Measurements from ENCODE around the gene FREM3.

FREM3 gene

DNA sequence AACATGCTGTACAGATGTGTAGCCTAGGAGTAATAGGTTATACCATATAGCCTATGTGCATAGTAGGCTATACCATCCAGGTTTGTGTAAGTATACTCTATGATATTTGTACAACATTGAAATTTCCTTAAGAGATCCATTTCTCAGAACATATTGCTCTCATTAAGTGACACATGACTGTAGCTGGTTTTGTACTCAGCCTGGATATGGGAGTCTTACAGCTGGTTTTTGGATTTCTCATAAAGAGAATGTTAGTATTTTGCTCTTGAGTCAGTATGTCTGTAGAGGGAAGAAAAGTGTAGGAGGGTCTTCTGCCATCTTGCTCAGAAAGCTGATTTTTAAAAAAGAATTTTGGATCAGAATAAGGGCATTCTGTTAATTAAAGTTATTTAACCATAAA, 101.7 kb downstream of the FREM3 start:
- H3K27me3 Mint-ChIP-seq (ENCODE audit: low read depth): peaks cover 3% of the 10 kb centered on the region
- no peak overlapping the region for H3K4me3 Mint-ChIP-seq
- peaks cover 4% of the 10 kb centered on the region for H3K9me3 Mint-ChIP-seq
- peaks cover 3% of the 10 kb centered on the region for H3K36me3 Mint-ChIP-seq (ENCODE audit: low read depth)
- TF ChIP-seq, protein P1, sequence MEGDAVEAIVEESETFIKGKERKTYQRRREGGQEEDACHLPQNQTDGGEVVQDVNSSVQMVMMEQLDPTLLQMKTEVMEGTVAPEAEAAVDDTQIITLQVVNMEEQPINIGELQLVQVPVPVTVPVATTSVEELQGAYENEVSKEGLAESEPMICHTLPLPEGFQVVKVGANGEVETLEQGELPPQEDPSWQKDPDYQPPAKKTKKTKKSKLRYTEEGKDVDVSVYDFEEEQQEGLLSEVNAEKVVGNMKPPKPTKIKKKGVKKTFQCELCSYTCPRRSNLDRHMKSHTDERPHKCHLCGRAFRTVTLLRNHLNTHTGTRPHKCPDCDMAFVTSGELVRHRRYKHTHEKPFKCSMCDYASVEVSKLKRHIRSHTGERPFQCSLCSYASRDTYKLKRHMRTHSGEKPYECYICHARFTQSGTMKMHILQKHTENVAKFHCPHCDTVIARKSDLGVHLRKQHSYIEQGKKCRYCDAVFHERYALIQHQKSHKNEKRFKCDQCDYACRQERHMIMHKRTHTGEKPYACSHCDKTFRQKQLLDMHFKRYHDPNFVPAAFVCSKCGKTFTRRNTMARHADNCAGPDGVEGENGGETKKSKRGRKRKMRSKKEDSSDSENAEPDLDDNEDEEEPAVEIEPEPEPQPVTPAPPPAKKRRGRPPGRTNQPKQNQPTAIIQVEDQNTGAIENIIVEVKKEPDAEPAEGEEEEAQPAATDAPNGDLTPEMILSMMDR (IDR thresholded peaks at IDR 0.05; ENCODE audit: unreplicated experiment in 3 of 3): no peak
- no peak overlapping the region for H3K27ac Mint-ChIP-seq
- H3K4me1 Mint-ChIP-seq: no peaks in the 10 kb centered on the region

DNA sequence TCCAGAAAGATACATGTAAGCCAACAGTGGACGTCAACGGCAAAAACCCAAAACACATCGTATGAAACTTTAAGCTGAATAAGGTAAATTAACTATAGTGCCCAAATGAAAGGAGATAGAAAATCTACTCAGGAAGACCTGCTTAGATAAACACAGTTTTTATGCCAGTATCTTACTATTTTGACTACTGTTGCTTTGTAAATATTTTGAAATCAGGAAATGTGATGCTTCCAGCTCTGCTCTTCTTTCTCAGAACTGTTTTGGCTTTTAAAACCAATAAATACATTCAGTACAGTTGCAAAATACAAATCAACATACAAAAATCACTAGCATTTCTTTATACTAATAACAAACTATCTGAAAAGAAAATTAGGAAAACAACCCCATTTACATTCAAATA, 103.2 kb downstream of the FREM3 start:
- no peak overlapping the region for H3K4me3 Mint-ChIP-seq
- TF ChIP-seq, protein P1 (IDR thresholded peaks at IDR 0.05; ENCODE audit: unreplicated experiment in 3 of 3): no peak
- H3K4me1 Mint-ChIP-seq: no peaks in the 10 kb centered on the region
- H3K9me3 Mint-ChIP-seq: peaks cover 11% of the 10 kb centered on the region
- H3K27ac Mint-ChIP-seq: no peak overlapping the region
- H3K36me3 Mint-ChIP-seq (ENCODE audit: low read depth): peaks cover 3% of the 10 kb centered on the region
- peaks cover 7% of the 10 kb centered on the region for H3K27me3 Mint-ChIP-seq (ENCODE audit: low read depth)

DNA sequence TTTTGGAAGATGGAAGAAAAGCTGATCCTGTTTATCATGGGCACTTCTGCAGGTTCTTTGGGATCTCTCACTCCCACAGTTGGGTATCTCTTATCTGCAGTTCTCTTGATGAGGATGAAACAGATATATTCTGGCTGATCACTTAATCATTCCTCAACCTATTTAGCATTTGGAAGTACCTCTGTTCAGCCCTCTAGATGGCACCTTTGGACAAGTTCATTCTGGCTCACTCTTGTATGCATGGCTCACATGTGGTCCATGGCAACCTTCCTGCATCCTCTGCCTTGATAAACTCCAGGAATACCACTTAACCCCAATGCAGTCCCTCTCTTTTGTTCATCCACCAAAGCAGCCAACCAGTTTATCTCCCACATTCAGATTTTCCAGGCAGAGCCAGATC, 112.8 kb downstream of the FREM3 start:
- H3K36me3 Mint-ChIP-seq (ENCODE audit: low read depth): peaks cover 10% of the 10 kb centered on the region
- no peak overlapping the region for H3K27ac Mint-ChIP-seq
- H3K9me3 Mint-ChIP-seq: peaks cover 31% of the 10 kb centered on the region
- no peaks in the 10 kb centered on the region for H3K4me1 Mint-ChIP-seq
- TF ChIP-seq, protein P1 (IDR thresholded peaks at IDR 0.05; ENCODE audit: unreplicated experiment in 3 of 3): no peak
- peaks cover under 1% of the 10 kb centered on the region for H3K27me3 Mint-ChIP-seq (ENCODE audit: low read depth)
- no peak overlapping the region for H3K4me3 Mint-ChIP-seq

- Mint-ChIP-seq H3K4me1 (no peaks in the 10 kb centered on the region), H3K27ac (no peak overlapping the region), H3K9me3 (peaks cover 27% of the 10 kb centered on the region), H3K4me3 (no peak overlapping the region), H3K36me3 (ENCODE audit: low read depth) (peaks cover 10% of the 10 kb centered on the region), H3K27me3 (ENCODE audit: low read depth) (no peaks in the 10 kb centered on the region)
- TF ChIP-seq, protein P1 (IDR thresholded peaks at IDR 0.05; ENCODE audit: unreplicated experiment in 3 of 3): no peak
These were observed 114.4 kb downstream of the FREM3 start for GRCh38 chr4:143586080-143586479.

GRCh38 chr4:143585548-143585947, 114.9 kb downstream of the FREM3 start:
- peaks cover 10% of the 10 kb centered on the region for H3K36me3 Mint-ChIP-seq (ENCODE audit: low read depth)
- H3K27ac Mint-ChIP-seq: no peak overlapping the region
- no peak overlapping the region for H3K4me3 Mint-ChIP-seq
- H3K4me1 Mint-ChIP-seq: no peaks in the 10 kb centered on the region
- no peaks in the 10 kb centered on the region for H3K27me3 Mint-ChIP-seq (ENCODE audit: low read depth)
- peaks cover 27% of the 10 kb centered on the region for H3K9me3 Mint-ChIP-seq
- TF ChIP-seq, protein P1 (IDR thresholded peaks at IDR 0.05; ENCODE audit: unreplicated experiment in 3 of 3): no peak

DNA sequence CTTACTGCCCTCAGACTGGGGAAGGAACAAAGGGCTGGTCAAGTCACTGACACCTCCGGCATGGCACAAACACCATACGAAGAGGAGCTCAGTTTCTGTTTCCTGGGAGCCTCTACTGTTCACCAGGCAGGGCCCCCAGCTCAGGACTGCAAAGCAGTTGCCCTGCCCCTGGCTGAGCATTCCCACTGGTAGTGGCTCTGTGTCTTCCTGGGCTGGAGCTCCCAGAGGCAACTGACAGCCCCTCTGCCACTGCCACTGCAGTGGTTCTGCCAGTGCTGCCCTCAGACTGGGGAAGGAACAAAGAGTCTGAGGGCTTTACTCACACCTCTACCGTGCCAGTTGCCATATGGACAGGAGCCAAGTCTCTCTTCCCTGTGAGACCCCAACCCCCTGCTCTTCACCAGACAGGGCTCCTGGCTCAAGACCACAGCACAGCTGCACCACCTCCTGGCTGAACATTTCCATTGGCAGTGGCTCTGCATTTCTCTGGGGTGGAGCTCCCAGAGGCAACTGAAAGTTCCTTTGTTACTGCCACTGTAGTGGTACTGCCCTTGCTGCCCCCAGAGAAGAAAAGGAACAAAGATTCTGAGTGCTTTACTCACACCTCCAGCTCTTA, 119.0 kb downstream of the FREM3 start:
- Mint-ChIP-seq H3K27ac (no peak overlapping the region), H3K4me1 (no peaks in the 10 kb centered on the region), H3K9me3 (peaks cover 29% of the 10 kb centered on the region), H3K4me3 (no peak overlapping the region), H3K27me3 (ENCODE audit: low read depth) (no peaks in the 10 kb centered on the region), H3K36me3 (ENCODE audit: low read depth) (peaks cover 10% of the 10 kb centered on the region)
- TF ChIP-seq, protein P1 (IDR thresholded peaks at IDR 0.05; ENCODE audit: unreplicated experiment in 3 of 3): no peak
